ENCODE data around the gene PODN.

The PODN gene

GRCh38 chr1:53051676-53052075, 10.3 kb upstream of the PODN start:
- DNase-seq: no peak

- DNase-seq: no peak
Observed at GRCh38 chr1:53057127-53057526, 4.9 kb upstream of the PODN start.

- DNase-seq: no peak
Observed at GRCh38 chr1:53060579-53060978, 1.4 kb upstream of the PODN start.

DNA sequence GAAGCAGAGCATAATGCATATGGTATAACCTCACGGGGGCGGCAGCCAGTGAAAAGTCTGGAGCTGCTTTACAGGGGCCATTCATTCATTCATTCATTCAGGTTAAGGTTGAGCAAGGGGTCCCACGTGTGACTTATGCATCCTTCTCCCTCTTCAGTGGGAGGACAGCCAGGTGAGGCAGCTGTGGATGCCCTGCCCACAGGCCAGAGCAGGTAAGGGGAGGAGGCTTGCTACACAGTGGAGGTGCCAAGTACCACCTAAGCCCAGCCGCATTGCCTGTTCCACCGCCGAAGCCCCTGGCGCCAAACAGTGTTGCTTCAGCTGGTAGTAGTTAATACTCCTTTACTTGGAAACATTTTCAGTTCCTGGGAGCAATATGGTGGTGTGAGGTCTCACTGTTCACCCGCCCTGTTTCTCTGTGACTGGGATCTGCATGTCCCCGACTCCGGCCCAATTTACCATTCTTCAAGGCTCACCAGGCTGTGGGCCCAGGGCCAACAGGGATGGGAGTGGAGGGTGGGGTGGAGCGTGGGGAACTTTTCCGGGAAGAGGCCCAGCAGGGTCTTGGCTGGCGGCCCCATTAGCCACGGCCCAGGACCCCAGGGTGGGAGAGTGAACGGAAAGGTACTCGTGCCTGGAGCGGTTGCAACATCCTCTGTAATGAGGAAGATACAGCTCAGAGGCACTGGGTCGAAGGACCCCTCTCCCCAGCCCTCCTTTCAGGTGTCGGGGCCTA, 722 bp upstream of the PODN start:
- DNase-seq: no peak

GRCh38 chr1:53062708-53063591, 937 bp downstream of the PODN start:
- DNase-seq: no peak

- no peak for DNase-seq
Observed at GRCh38 chr1:53063744-53064515, 1.9 kb downstream of the PODN start.

DNA sequence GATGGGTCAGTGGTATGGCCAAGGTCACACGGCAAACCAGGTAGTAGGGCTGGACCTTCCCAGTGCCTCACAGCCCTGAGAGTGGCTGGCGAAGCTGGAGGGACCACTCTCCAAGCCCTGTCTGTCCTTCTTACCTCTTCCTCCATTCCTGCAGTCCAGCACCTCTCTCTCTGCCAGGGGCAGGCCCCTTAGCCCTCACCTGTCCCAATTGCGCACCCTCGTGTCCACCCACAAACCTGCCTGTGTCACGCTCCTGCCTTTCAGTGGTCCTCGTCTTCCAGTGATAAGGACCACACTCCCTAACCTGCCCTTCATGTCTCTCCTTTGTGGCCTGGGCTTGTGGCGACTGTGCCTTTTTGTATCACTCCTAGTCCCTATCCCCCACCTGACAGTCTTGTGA, 3.4 kb downstream of the PODN start:
- no peak for DNase-seq

DNA sequence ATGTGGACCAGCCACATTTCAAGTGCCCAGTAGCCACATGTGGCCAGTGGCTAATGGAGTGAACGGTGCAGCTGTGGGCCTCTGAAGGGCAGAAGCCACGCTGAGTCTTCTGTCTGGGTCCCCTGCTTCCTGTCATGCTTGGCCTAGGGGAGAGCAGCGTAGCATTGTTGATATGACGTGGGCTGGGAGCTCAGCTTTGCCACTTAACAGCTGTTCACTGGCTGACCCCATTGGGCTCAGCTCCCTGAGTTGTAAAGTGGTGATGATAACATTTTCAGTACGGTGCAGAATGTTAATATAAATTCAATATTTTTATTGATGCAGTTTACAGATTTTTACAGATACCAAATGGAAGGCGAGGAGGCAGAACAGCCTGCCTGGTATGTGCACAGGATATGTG, 4.5 kb downstream of the PODN start:
- no peak for DNase-seq

DNA sequence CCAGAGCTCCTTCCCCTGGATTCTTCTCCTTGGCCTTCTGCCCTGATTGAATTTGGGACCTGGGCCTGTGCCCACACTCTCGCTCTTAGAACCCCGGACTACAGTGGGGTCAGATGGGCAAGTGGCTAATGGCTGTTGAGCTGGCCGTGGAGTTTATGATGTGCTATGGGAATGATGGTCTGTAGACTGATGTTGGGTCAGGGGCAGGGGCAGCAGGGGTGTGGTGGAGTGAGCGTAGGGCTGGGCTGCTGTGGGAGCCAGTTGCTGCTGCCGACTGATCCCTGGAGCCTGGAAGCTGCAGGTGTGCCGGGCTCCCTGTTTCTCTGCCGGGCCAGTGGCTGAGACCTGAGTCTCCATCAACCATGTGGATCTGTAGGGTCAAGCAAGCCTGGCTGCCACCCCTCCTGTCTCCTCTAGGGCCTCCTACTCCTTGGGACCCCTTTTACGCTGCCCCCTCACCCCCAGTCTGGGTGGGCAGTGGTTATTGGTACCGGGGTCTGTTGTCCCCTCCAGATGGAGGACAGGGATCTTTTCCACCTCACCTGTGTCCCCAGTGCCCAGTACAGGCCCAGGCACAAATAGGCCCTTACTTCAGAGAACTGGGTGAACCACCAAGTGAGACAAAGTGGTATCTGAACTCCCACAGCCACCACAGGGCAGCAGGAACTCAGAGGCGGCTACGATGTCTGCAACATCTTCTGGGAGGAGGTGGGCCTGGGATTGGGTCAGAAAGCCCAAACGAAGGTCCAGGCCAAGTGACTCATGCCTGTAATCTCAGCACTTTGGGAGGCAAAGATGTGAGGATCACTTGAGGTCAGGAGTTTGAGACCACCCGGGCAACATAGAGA, 5.1 kb downstream of the PODN start:
- DNase-seq: no peak

DNA sequence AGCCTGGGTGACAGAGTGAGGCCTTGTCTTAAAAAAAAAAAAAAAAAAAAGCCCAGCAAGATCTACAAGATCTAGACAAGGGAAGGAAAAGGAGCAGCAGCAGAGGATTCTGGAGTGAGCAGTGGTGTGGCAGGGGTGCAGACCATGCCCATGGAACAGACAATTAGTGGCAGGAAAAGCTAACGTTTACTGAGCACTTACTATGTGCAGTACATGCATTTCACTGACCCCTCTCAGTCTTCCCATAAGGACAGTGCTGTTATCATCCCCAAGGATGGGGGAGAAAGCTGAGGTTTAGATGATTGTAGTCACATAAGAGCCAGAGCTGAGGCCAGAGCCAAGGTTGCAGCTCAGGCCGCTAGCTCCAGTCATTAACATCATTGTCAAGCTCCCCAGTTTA, 5.9 kb downstream of the PODN start:
- DNase-seq: no peak

DNA sequence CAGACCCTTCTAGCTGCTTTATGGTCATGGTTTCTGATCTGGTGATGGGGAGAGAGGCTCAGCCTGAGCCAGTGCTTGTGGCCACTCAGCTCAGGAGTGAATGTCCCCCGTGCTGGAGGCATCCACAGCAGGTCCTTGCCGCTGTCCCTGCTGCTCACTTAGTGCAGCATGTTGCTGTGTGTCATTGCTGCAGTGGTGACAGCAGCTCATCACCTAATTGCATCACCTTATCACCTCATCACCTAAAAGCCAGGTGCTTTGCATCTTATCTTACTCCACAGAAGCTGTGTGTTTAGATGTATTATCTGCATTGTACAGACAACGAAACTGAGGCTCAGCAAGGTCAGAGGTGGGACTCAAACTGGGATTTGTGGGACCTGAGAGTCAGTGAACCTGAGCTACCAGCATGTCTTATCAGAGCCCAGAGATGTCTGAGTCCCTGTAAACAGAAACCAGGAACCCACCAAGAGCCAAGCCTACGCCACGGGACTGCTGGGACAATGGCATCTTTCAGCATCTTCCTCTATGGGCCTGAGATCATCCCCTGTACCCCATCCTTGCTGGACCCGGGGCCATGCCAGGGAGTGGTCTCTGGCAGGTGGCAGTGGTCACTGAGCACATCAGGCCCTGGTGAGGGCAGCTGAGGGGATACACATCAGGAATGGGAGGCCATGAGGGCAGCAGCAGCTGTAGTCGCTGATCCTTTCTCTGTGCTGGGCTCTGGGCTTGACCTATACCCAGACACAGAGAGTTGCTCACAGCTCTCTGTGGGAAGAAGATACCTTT, 6.5 kb downstream of the PODN start:
- DNase-seq: no peak

GRCh38 chr1:53069265-53069662, 7.3 kb downstream of the PODN start:
- DNase-seq: no peak

GRCh38 chr1:53069663-53070327, 7.8 kb downstream of the PODN start:
- DNase-seq: no peak

DNA sequence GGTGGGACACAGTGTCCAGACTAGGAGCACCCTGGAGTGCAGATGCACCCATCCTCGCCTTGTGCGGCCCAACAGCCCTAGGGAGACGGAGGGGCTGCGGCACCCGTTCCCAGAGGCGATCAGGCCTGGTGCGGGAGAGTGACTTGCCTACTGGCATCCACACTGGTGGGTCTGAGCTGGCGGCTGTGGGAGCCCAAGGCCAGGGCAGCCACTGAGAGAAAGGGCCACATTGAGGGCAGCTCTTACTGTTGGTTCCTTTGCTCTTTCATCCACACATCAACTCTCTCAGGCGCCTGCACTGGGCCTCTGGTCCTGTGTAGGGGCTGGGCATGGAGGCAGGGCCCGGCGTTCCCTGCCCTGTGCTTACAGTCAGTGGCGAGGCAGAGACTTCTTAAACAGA, 8.6 kb downstream of the PODN start:
- no peak for DNase-seq

DNA sequence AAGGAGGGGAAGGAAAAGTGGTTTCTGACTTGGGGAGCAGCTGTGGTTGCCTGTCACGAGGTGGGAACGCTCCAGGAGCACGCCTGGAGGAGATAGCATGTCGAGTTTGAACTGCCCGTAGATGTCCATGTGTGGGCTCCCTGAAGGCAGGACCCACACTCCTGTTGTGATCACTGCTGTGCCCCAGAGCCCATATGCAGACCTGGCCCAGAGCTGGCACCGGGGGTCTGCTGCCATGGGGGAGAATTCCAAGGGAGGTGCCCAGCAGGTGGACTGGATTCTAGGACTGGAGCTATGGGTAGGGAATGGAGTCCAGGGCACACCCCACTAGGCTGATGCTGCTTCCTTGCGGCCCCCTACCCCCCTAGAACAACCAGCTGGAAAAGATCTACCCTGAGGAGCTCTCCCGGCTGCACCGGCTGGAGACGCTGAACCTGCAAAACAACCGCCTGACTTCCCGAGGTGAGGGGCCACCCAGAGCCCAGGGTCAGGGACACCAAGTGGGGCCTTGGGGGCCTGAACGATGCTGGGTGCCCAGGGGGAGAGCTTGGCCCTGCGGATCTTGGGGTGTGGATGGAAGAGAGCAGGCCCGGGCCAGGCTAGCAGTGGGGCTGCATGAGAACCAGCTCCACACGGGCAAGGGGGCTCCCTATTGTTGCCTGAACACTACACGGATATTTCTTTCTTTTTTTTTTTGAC, 9.3 kb downstream of the PODN start:
- DNase-seq: no peak

GRCh38 chr1:53071915-53072314, 9.9 kb downstream of the PODN start:
- no peak for DNase-seq

GRCh38 chr1:53073287-53073686, 11.3 kb downstream of the PODN start:
- no peak for DNase-seq

- DNase-seq: no peak
Observed at GRCh38 chr1:53073868-53074311, 11.9 kb downstream of the PODN start.

DNA sequence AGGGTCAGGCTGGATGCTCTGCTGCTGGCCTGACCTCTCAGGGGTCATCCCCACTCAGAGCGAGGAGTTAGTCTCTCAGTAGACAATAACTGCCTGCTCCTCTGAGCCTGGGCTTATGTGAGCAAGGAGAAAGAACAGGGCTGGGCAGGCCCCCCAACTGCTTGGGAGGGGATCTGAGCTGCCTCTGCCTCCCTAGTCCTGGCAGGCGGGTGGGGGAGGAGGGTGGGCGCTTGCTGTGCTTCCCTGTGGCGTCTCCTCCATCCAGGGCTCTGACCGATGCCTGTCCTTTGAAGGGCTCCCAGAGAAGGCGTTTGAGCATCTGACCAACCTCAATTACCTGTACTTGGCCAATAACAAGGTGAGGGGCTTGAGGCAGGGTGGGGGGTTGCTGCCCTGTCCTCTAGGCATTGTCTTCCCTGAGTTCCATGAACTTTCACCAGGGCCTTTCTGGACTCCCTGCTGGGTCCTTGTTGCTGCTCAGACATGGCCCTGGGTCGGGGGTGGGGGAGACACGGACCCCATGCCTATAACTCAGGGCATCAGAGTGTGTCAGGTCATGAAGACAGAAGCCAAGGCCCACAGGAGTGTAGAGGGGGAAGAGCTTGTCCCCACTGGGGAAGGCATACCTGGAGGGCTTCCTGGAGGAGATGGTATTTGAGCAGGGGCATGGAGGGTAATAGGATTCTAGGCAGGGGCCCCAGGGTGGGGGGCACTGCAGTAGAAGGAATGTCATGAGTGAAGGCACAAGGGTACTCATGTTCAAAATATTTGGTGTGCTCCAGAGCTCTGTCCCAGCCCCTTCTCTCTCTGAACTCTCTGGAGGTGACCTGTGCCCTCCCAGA, 12.5 kb downstream of the PODN start:
- DNase-seq: no peak

DNA sequence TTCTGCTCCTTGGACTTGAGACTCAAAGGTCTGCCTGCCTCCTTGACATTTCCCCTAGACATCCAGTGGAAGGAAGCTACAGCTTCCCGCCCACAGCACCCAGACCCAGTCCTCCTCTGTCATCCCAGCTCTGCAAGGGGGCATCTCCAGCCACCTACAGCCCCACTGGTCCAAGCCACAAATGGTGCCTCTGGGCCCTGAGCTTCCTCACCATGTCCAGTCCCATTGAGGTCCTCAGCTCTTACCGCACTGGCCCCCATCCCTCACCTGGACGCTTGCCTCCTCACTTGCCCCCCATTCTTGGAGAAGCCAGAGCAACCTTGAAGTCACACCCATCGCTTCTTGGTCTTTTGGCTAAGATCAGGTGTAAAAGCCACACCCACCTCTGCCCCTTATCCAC, 13.2 kb downstream of the PODN start:
- DNase-seq: no peak

Data from activated CD4-positive, alpha-beta T cell treated with anti-CD3 and anti-CD28 coated beads, Interleukin-2, Interleukin-6, amounts not matched to agents 100 ng/mL and 50 ng/mL, durations not matched to agents 16 hours and 8 hours (primary cell).